ENCODE results near the gene EFHC2.
"Not testable (repeated sequence)": the region's sequence is repeated elsewhere in the genome, so short reads cannot be mapped to it uniquely, and the experiment has no call there.

EFHC2 gene

GRCh38 chrX:44299177-44299576, 44.3 kb downstream of the EFHC2 start:
- DNase-seq (ENCODE audit: low read depth): no peak

DNA sequence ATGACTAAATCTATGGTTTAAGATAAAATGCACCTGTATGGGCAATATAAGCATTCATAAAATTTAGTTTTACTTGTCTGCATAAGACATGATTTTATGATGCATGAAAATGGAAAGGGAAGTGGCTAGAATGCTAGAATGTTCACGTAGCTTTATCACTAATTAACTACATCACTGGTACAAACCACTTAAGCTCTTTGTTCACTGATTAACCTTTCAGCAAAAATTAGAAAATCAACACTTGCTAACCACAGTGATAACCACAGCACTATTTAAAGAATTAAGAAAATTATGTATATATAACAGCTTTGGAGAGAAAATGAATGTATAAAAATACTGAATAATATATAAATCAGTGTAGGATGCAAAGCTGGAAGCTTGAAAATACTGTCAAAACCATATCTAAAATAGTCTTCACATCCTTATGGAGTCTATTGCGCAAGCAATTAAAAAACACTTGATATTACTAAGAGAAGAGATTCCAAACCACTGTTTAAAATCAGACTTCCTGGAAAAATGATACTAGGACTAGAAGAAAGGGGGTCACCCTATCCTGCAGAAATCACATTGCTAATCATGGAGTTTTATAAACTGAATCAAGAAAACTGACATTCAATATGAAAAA, 51.9 kb downstream of the EFHC2 start:
- no peak for DNase-seq (ENCODE audit: low read depth)

- no peak for DNase-seq (ENCODE audit: low read depth)
These were observed 52.8 kb downstream of the EFHC2 start for GRCh38 chrX:44290718-44291117.

DNA sequence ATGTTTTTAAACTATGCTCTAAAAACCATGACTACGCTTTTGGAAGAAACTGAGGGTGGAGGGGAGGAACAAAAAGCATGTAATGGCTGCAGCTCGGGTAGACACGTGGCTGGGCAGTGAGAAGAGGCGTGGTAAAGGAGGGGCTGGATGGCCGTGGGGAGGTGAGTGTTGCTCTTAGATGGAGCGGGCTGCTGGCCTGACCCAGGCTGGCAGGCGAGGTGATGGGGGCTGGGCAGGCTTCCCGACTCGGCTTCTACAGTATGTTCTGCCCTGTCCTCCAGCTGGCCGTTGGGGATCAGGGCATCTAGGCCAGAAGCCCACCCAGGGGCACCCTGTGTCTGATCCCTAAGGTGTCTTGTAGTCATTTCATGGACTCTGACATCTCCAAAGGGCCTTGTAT, 60.7 kb downstream of the EFHC2 start:
- DNase-seq (ENCODE audit: low read depth): no peak

DNA sequence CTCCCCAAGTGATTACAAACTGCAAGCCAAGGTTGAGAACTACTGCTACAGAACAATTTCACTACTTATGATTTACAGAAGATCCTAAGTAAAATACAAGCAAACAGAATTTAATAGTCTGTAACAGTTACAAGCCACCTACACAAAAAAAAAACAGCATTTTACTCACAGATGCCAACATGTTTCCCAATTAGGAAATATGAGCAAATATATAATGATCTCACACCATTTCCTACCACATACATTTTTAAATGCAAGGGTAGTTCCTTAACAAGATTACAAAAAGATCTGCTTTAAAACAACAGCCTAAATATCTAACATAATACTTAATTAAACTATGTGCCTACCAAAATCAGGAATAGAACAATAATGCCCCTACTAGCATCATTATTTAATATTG, 63.4 kb downstream of the EFHC2 start:
- DNase-seq (ENCODE audit: low read depth): no peak

DNA sequence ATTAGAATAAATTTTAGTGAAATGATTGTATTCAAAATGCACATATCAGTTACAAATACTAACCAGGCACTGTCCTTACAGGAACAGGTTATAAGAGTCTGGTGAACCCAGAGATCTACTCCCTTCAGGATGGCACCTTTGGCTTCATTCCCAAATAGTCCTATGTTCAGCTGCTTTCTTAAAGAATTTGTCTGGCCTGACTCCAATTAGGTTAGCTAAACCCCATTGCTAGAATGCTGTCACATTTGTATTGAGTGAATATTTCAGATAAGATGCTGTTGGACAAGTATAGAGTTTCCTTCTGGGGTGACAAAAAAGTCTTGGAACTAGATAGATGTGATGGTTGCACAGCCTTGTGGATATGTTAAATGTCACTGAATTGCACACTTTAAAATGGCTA, 69.4 kb downstream of the EFHC2 start:
- DNase-seq (ENCODE audit: low read depth): no peak

DNA sequence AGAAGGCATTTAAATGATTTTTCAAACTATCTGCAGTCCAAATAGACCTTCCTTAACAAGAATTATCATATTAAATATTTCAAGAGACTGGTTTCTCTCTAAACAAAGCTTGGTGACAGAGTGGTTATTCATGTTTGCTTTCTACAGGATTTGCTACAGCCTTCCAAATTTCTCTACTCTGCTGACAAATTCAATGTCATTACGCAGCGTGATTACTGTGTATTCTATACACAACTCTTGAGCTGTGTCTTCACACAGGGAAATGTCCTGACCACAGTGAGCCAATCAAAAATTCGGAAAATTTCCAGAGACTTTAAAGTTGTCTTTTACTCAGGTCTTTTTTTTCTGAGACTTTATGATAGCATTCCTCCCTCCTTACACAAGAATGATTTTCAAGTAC, 75.6 kb downstream of the EFHC2 start:
- DNase-seq (ENCODE audit: low read depth): no peak

DNA sequence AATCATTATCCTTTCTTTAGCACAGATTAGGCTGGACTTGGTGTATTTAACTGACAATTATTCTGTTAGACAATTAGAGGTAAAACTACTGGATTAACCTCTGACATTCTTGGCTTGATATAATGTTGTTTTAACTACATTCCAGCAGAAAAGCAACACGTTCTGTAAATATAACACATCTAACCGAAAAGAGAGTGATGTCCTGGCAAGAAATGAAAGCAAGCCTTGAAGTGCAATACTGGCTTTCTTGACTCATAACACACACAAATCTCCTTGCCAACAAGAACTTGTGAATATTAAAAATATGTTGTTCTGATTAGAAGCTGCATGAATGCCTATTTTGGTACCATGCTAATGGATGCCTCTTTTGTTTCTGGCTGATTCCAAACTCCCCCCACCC, 76.4 kb downstream of the EFHC2 start:
- DNase-seq (ENCODE audit: low read depth): no peak

DNA sequence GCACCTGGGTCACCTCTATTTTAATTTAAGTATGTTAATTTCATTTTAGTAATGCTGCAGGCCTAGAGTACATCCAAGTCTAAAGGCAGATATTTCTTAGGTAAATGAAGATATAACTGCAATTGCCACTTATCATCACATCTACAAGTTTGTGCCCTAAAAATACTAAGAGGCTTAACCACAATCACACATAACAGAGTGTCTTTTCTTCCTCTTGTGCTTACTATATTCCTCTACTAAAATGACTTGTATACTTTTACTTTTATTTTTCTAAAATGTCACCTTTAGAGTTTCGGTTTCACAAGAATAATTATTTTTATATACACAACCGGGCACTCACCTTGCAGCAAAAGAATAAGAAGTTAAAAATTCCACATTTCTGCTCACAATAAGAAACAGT, 77.9 kb downstream of the EFHC2 start:
- no peak for DNase-seq (ENCODE audit: low read depth)

DNA sequence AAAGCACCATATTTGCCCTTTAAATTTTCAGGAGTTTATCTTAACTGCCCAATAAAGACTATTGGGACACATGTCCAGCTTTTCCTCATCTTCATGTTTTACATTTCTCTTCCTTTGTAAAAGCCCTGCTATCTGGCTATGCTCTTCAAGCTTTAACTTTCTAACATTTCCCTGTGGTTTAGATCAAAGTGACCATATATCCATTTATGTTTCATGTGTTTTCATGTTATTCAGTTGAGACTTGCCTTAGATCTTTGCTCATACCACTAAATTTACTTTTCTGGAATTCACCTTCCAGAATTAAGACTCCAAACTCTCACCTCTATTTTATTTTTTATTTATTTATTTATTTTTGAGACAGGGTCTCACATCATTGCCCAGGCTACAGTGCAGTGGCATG, 78.5 kb downstream of the EFHC2 start:
- DNase-seq (ENCODE audit: low read depth): no peak

- DNase-seq (ENCODE audit: low read depth): no peak
These were observed 82.2 kb downstream of the EFHC2 start for GRCh38 chrX:44261286-44261685.

DNA sequence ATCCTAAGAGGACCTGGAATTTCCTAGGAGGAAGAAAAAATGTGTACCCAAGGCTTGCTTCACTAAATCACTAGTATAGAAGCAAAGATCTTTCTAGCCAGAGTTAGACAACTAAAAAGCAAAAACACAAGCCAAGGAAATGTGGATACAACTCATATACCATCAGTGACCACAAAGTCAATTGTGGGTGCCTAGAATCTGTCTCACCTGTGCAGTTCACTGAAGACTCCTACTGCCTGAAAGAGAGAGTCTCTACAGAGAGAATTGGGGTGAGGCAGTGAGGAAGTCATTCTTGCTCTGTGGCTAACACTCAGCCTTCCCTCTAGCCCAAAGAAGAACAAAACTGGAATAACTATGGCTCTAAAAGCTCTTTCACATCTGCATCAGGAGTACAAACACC, 82.9 kb downstream of the EFHC2 start:
- no peak for DNase-seq (ENCODE audit: low read depth)

- DNase-seq (ENCODE audit: low read depth): not testable (repeated sequence)
These were observed 87.7 kb downstream of the EFHC2 start for GRCh38 chrX:44255742-44256141.

DNA sequence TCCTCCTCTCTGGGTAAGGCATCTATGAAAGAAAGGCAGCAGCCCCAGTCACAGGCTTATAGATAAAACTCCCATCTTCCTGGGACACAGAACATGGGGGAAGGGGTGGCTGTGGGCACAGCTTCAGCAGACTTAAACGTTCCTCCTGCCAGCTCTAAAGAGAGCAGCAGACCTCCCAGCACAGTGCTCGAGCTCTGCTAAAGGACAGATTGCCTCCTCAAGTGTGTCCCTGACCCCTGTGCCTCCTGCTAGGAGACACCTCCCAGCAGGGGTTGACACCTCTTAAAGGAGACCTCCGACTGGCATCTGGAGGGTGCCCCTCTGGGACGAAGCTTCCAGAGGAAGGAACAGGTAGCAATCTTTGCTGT, 89.9 kb downstream of the EFHC2 start:
- DNase-seq (ENCODE audit: low read depth): no peak

- DNase-seq (ENCODE audit: low read depth): peak; percentile 11
These were observed 90.5 kb downstream of the EFHC2 start for GRCh38 chrX:44252688-44253574.

DNA sequence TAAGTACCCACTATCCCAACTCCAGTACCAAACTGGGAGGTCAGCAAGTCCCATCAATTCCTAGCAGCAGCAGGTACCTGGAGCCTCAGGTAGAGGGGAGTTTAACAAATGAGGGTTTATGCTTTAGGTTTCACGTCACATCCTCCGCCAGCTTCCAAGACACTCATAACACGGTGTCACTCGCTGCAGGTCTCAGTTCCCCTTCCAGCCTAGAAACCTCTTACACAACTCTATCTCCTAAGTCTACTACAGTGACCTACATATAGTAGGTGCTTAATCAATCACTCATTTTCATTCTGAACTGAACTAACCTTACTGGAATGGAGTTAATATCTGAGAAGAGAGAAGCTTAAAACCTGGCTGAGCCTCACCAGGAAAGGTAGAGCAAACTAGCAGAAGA, 96.0 kb downstream of the EFHC2 start:
- no peak for DNase-seq (ENCODE audit: low read depth)

DNA sequence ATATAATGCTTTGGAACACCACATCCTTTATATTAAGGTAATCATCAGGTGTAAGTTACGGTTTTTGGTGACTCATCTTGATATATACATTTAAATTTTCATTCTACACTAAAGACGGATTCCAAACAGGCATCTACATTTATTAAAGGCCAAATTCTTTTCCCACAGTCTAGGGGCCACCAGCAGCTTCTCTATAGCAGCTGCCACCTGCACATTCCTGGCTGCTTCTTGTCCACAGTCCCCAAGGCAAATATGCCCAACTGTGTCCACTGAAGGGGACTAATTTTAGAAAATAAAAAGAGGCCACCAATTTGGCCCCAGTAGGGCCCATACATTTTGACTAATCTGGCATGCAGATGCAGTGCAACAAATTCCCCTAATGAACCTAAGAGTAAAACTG, 96.6 kb downstream of the EFHC2 start:
- no peak for DNase-seq (ENCODE audit: low read depth)

DNA sequence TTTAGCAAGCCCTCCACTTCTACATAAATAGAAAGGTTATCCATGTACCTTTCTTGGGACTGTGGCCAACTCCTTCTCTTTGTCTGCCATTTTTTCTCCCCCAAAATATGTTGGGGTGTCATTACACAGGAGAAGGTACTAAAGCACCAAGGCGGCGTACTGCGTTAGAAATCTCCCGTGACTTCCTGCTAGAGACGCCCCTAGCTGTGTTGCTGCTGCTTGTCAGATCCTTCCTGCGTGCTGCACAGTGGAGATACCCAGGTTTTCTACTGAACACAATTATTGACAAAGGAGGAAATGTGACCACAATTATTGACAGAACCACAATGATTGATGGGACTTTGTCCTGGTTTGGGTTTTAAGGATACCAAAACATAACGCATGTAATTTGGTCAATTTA, 97.7 kb downstream of the EFHC2 start:
- no peak for DNase-seq (ENCODE audit: low read depth)

DNA sequence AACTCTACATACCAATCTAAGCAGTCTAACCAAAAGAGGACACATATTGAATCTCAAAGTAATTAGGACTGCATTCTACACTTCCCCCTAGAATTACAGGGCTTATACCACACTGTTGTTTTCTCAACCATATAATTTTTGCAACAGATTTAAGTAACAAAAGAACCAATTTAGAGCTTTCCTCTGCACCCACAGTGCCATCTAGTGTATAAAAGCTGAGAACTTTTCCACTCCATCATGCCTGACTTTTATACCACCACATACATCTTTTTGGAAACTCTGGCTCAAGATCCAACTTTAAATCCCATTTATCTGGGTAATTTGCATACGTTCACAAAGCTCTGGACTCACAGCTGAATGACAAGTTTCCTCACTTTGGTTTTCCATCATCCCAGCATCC, 99.5 kb downstream of the EFHC2 start:
- DNase-seq (ENCODE audit: low read depth): no peak

DNA sequence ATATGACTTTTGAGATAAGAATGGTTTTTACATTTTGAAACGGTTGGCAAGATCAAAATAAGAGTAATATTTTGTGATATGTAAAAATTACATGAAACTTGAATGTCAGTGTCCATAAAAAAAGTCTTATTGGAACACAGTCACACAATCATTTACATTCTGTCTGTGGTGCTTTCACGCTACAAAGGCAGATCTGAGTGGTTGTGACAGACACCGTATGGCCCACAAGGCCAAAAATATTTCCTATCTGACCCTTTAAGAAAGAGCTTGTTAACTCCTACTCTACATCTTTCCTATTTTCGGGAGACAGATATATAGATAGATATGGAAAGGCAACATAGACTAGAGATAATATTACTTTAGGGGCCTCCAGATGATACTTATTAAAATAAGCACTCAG, 101.9 kb downstream of the EFHC2 start:
- DNase-seq (ENCODE audit: low read depth): no peak

- DNase-seq (ENCODE audit: low read depth): no peak
These were observed 103.4 kb downstream of the EFHC2 start for GRCh38 chrX:44240036-44240435.

DNA sequence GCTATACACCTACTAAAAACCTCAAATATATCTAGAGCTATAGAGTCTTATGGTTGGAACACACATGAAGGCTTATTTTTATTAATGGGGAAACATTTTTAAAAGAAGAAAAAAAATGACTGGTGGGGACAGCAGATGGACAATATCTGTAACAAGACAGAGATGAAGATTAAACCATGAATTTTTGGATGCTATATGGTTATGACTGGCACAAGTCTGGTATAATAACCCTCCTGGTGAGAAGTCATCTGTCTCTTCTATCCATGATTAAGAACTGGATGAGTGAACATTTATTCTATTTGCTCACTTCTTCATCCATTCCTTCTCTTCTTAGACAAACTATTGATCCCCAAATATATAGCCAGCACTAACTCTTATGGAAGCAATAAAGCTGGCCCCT, 104.4 kb downstream of the EFHC2 start:
- DNase-seq (ENCODE audit: low read depth): no peak

- no peak for DNase-seq (ENCODE audit: low read depth)
These were observed 107.9 kb downstream of the EFHC2 start for GRCh38 chrX:44235534-44235933.

DNA sequence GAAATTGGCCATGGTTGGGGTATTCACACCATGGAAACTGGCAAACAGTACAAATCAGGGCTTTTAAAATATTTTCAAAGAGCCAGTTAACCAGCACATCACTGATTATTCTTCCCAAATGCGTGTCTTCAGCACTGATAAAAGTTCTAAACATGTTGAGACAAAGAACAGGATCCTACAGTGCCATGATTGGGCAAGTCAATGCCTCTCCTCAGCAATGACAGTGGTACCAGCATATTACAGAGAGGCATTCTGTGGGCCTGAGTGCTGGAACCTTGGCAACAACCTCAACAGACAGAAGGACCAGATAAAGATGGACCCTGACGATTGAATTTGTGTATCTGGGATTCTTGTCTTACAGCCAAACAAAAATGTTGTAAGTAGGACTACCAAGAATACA, 108.9 kb downstream of the EFHC2 start:
- DNase-seq (ENCODE audit: low read depth): no peak
